SK-N-MC (cell line): ENCODE results near the gene RPUSD3.

ENCODE experiments used
- EZH2 ChIP-seq: fragments of 200-600 bp; sonication (generic); IDR thresholded peaks from one replicate; pipeline ENCODE4 v1.6.1; 2017; ENCODE audit warnings: antibody characterized with exemption
- FOXP2 ChIP-seq: optimal IDR thresholded peaks from 2 replicates; pipeline ENCODE3; 2011; ENCODE audit warnings: mild to moderate bottlenecking, moderate library complexity; ENCODE audit not compliant: insufficient read depth; ENCODE audit errors: extremely low read length, control extremely low read depth
- POLR2AphosphoS5 ChIP-seq: IDR thresholded peaks from 2 replicates; pipeline ENCODE4 v1.6.1; 2012; ENCODE audit warnings: mild to moderate bottlenecking, low read depth, low read length, borderline replicate concordance

DNA sequence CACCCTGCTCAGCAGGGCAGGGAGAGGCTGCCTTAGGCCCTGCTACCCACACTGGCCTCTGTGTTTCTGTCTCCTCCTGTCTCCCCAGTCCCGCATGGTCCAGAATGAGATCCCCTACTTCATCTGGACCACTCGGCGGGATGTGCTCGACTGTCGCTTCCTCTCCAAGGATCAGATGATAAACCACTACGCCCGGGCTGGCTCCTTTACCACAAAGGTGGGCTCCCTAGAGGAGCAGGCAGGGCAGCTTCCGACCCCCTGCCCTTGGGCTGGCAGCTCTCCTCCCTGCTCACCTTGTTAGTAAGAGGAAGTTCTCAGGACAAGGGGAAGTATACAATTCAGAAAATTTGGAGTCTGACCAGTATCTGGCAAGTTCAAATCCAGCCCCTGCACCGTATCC lies 27.8 kb downstream of the RPUSD3 start:
- TF ChIP-seq POLR2AphosphoS5 (no peak), EZH2 (no peak), FOXP2 (no peak)
